ENCODE measurements around the gene CUL4A. TPM values are rescaled to one million over a fixed set of nuclear protein-coding genes. Genes with fewer than 3 reads are reported as not detected.
A peak's percentile ranks its signal among the peaks of the same experiment; 100 is the strongest.

Gene CUL4A
- total and polyA plus RNA-seq, 2 donors (not counting 1 experiment from before 2014, with no cell fraction given) = 107 to 126 TPM

DNA sequence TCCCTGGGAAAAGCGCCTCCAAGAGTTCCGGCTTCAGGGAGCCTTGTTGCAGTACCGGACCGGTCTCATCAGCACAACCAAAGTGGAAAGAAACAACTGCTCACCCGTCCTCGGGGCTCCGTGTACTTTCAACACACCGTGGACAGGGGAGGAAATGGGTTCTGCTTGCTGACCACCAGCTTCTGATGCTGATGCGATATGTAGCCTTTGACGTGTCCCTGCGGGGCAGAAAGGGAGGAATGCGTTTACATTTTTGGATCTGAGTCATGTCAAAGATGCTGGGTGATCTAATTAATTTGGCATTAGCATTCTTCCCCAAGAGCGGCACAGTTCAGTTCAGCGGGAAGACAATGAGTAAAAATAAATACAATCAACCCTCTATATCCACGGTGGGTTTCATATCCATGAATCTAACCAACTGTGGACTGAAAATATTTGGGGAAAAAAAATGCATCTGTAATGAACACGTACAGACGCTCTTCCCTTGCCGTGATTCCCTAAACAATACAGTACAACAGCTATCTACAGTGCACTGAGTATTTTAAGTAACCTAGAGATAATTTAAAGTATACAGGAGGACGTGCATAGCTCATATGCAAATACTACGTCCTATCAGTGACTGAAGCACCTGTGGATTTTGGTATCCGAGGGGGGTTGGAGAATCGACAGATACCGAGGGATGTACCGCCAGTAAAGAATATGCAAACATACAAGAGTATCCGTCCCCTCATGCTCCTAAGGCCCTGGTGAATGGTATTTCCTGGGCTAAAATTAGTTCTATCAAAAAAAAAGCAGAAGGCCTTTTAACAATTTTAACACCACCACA is 31.1 kb upstream of the CUL4A start:
- no peaks in the 10 kb centered on the region for H3K27me3 ChIP-seq (ENCODE audit: control insufficient read depth, insufficient read depth, low read length)
- TF ChIP-seq EZH2 (IDR thresholded peaks at IDR 0.05; ENCODE audit: low read length, missing control alignments) (no peak), CTCF (conservative IDR thresholded peaks at IDR 0.05 in 1 of 2, IDR thresholded peaks at IDR 0.05 in 1 of 2; ENCODE audit: low read depth in 1 of 2, low read length in 2 of 2) (no peak)
- peaks cover 26% of the 10 kb centered on the region for H3K36me3 ChIP-seq (ENCODE audit: control insufficient read depth, insufficient read depth, low read length)
- peak overlapping the region; percentile 82 for H3K4me2 ChIP-seq (ENCODE audit: extremely low read depth, insufficient read depth, low read length)
- no peaks in the 10 kb centered on the region for H3K9me3 ChIP-seq (ENCODE audit: control insufficient read depth, insufficient read depth, low read depth, low read length)
- H2AFZ ChIP-seq (ENCODE audit: low read length) = no peak overlapping the region
- H3K27ac ChIP-seq (ENCODE audit: insufficient read depth, low read length) = peak overlapping the region; percentile 100
- peak overlapping the region; percentile 74 for H3K9ac ChIP-seq (ENCODE audit: insufficient read depth, low read length)
- H3K79me2 ChIP-seq (ENCODE audit: control insufficient read depth, insufficient read depth, low read length) = peaks cover 8% of the 10 kb centered on the region
- H3K4me3 ChIP-seq (replicated peaks in 1 of 4; ENCODE audit: control extremely low read depth in 1 of 4, insufficient read depth in 1 of 4, low read depth in 3 of 4, low read length in 4 of 4) = peak overlapping the region in 3 of 4 experiments; percentile 29 to 45 (median 43)
- H4K20me1 ChIP-seq (ENCODE audit: control insufficient read depth, extremely low read depth, insufficient read depth, low read length) = no peaks in the 10 kb centered on the region
- peak; percentile 92 to 98 for DNase-seq (ENCODE audit: low read depth in 2 of 2)
- peaks cover 33% of the 10 kb centered on the region for H3K4me1 ChIP-seq (ENCODE audit: control insufficient read depth, extremely low read depth, insufficient read depth, low read length)

- Histone ChIP-seq H3K9ac (ENCODE audit: insufficient read depth, low read length) (peak overlapping the region; percentile 53), H3K4me1 (ENCODE audit: control insufficient read depth, extremely low read depth, insufficient read depth, low read length) (peaks cover 33% of the 10 kb centered on the region), H3K4me3 (replicated peaks in 1 of 4; ENCODE audit: control extremely low read depth in 1 of 4, insufficient read depth in 1 of 4, low read depth in 3 of 4, low read length in 4 of 4) (no peak overlapping the region), H3K9me3 (ENCODE audit: control insufficient read depth, insufficient read depth, low read depth, low read length) (no peaks in the 10 kb centered on the region), H3K27me3 (ENCODE audit: control insufficient read depth, insufficient read depth, low read length) (no peaks in the 10 kb centered on the region), H3K36me3 (ENCODE audit: control insufficient read depth, insufficient read depth, low read length) (peaks cover 30% of the 10 kb centered on the region), H3K79me2 (ENCODE audit: control insufficient read depth, insufficient read depth, low read length) (peaks cover 11% of the 10 kb centered on the region), H3K27ac (ENCODE audit: insufficient read depth, low read length) (peak overlapping the region; percentile 100), H2AFZ (ENCODE audit: low read length) (no peak overlapping the region), H3K4me2 (ENCODE audit: extremely low read depth, insufficient read depth, low read length) (peak overlapping the region; percentile 46), H4K20me1 (ENCODE audit: control insufficient read depth, extremely low read depth, insufficient read depth, low read length) (no peaks in the 10 kb centered on the region)
- DNase-seq (ENCODE audit: low read depth in 2 of 2) = no peak
- TF ChIP-seq CTCF (conservative IDR thresholded peaks at IDR 0.05 in 1 of 2, IDR thresholded peaks at IDR 0.05 in 1 of 2; ENCODE audit: low read depth in 1 of 2, low read length in 2 of 2) (no peak), EZH2 (IDR thresholded peaks at IDR 0.05; ENCODE audit: low read length, missing control alignments) (no peak)
Measured at GRCh38 chr13:113178896-113179167, 30.6 kb upstream of the CUL4A start.

DNA sequence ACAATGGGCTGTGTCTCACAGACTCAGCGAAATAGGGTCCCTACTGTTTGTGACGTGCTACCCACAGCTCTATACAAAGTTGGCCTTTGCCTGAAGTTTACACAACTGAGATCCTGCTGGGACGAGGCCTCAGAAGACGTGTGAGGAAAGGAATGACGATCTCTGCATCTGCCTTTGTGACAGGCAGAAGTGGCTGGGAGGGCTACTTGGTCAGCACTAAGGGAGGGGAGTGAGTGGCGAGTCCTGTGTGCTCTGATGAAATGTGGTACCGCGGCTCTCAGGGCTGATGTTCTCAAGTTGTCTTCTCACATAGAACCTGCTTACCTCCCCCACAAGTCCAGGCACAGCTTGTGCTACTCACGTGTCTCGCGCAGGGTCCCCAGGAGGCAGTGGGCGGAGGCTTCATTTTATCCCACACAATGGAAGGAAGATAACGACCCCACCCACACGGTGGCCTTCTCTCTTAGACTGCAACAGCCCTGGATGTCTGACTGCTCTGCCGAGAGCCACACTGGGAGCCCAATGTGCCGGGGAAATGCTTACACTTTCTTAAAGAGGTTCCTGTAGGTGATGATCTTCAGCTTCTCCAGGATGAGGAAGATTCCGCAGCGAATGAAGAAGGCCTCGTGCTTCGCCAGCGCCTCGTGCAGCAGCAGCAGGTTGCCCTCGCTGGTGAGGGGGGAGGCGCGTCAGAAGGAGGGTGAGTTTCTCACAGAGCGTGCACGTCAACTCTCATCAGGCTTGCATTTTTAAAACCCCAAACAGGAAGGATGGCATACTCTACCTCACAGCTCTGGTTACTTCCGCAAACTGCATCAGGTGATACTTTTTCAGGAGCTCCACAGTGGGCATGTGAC is 29.8 kb upstream of the CUL4A start:
- Histone ChIP-seq H3K9me3 (ENCODE audit: control insufficient read depth, insufficient read depth, low read depth, low read length) (no peaks in the 10 kb centered on the region), H3K27me3 (ENCODE audit: control insufficient read depth, insufficient read depth, low read length) (no peaks in the 10 kb centered on the region), H4K20me1 (ENCODE audit: control insufficient read depth, extremely low read depth, insufficient read depth, low read length) (no peaks in the 10 kb centered on the region), H3K79me2 (ENCODE audit: control insufficient read depth, insufficient read depth, low read length) (peaks cover 12% of the 10 kb centered on the region), H3K27ac (ENCODE audit: insufficient read depth, low read length) (peak overlapping the region; percentile 100), H2AFZ (ENCODE audit: low read length) (no peak overlapping the region), H3K4me1 (ENCODE audit: control insufficient read depth, extremely low read depth, insufficient read depth, low read length) (peaks cover 33% of the 10 kb centered on the region), H3K4me3 (replicated peaks in 1 of 4; ENCODE audit: control extremely low read depth in 1 of 4, insufficient read depth in 1 of 4, low read depth in 3 of 4, low read length in 4 of 4) (no peak overlapping the region), H3K4me2 (ENCODE audit: extremely low read depth, insufficient read depth, low read length) (no peak overlapping the region), H3K9ac (ENCODE audit: insufficient read depth, low read length) (peak overlapping the region; percentile 45), H3K36me3 (ENCODE audit: control insufficient read depth, insufficient read depth, low read length) (peaks cover 31% of the 10 kb centered on the region)
- peak; percentile 54 to 64 for DNase-seq (ENCODE audit: low read depth in 2 of 2)
- TF ChIP-seq CTCF (conservative IDR thresholded peaks at IDR 0.05 in 1 of 2, IDR thresholded peaks at IDR 0.05 in 1 of 2; ENCODE audit: low read depth in 1 of 2, low read length in 2 of 2) = no peak
- TF ChIP-seq EZH2 (IDR thresholded peaks at IDR 0.05; ENCODE audit: low read length, missing control alignments) = no peak

Measured in fibroblast of lung (primary cell).